IMR-90 (cell line): Measurements from ENCODE around the gene AGPS.

Source experiments
- BHLHE40 ChIP-seq: fragments of 150-350 bp; IDR thresholded peaks from 2 replicates; pipeline ENCODE4 v1.6.1; 2016; ENCODE audit warnings: mild to moderate bottlenecking, low read depth, low read length
- CEBPB ChIP-seq: IDR thresholded peaks from 2 replicates; pipeline ENCODE4 v1.6.1; 2012; ENCODE audit warnings: low read depth, low read length, improper control_type of control experiment
- CTCF ChIP-seq: conservative IDR thresholded peaks from 2 replicates; pipeline ENCODE4 v1.5.1; 2012; ENCODE audit warnings: mild to moderate bottlenecking, low read depth, low read length, improper control_type of control experiment
- FOS ChIP-seq: fragments of 150-350 bp; IDR thresholded peaks from 2 replicates; pipeline ENCODE4 v1.6.1; 2016; ENCODE audit warnings: low read depth, low read length
- MAFK ChIP-seq: IDR thresholded peaks from 2 replicates; pipeline ENCODE4 v1.6.1; 2012; ENCODE audit warnings: low read depth, low read length, improper control_type of control experiment
- MAZ ChIP-seq: IDR thresholded peaks from 2 replicates; pipeline ENCODE4 v1.6.1; 2012; ENCODE audit warnings: low read depth, mild to moderate bottlenecking, low read length, improper control_type of control experiment, moderate library complexity, borderline replicate concordance
- MXI1 ChIP-seq: IDR thresholded peaks from 2 replicates; pipeline ENCODE4 v1.6.1; 2012; ENCODE audit warnings: low read depth, mild to moderate bottlenecking, low read length, moderate library complexity, borderline replicate concordance
- NFE2L2 ChIP-seq: fragments of 150-350 bp; IDR thresholded peaks from 2 replicates; pipeline ENCODE4 v1.6.1; 2016; ENCODE audit warnings: low read depth, mild to moderate bottlenecking, low read length
- POLR2A ChIP-seq: IDR thresholded peaks from 2 replicates; pipeline ENCODE4 v1.6.1; 2012; ENCODE audit warnings: mild to moderate bottlenecking, low read depth, low read length
- RAD21 ChIP-seq: IDR thresholded peaks from 2 replicates; pipeline ENCODE4 v1.6.1; 2012; ENCODE audit warnings: low read length, improper control_type of control experiment
- RCOR1 ChIP-seq: IDR thresholded peaks from 2 replicates; pipeline ENCODE4 v1.6.1; 2012; ENCODE audit warnings: mild to moderate bottlenecking, low read length, improper control_type of control experiment; ENCODE audit not compliant: insufficient replicate concordance
- RFX5 ChIP-seq: IDR thresholded peaks from 2 replicates; pipeline ENCODE4 v1.8.0; 2012; ENCODE audit warnings: low read depth, mild to moderate bottlenecking, low read length, moderate library complexity
- SMC3 ChIP-seq: fragments of 150-350 bp; IDR thresholded peaks from 2 replicates; pipeline ENCODE4 v1.6.1; 2016; ENCODE audit warnings: low read depth, mild to moderate bottlenecking, antibody characterized with exemption, low read length, moderate library complexity
- TF ChIP-seq, protein P1 (sequence below): fragments of 150-350 bp; IDR thresholded peaks from 2 replicates; pipeline ENCODE4 v1.6.1; 2017; ENCODE audit warnings: mild to moderate bottlenecking, antibody characterized with exemption, low read length, low read depth

- no peak for TF ChIP-seq RFX5
- TF ChIP-seq CTCF: no peak
- no peak for TF ChIP-seq SMC3
- no peak for TF ChIP-seq BHLHE40
- no peak for TF ChIP-seq POLR2A
- no peak for TF ChIP-seq FOS
- no peak for TF ChIP-seq MXI1
- TF ChIP-seq MAFK: no peak
- no peak for TF ChIP-seq RAD21
- TF ChIP-seq RCOR1: no peak
- TF ChIP-seq, protein P1, sequence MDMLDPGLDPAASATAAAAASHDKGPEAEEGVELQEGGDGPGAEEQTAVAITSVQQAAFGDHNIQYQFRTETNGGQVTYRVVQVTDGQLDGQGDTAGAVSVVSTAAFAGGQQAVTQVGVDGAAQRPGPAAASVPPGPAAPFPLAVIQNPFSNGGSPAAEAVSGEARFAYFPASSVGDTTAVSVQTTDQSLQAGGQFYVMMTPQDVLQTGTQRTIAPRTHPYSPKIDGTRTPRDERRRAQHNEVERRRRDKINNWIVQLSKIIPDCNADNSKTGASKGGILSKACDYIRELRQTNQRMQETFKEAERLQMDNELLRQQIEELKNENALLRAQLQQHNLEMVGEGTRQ: no peak
- no peak for TF ChIP-seq MAZ
- TF ChIP-seq CEBPB: no peak
- TF ChIP-seq NFE2L2: no peak
Measured at GRCh38 chr2:177545981-177546585, 153.5 kb downstream of the AGPS start.
